Measurements from ENCODE around the gene ACAP2.
"Not testable (repeated sequence)": the region's sequence is repeated elsewhere in the genome, so short reads cannot be mapped to it uniquely, and the experiment has no call there.

ACAP2 gene

DNA sequence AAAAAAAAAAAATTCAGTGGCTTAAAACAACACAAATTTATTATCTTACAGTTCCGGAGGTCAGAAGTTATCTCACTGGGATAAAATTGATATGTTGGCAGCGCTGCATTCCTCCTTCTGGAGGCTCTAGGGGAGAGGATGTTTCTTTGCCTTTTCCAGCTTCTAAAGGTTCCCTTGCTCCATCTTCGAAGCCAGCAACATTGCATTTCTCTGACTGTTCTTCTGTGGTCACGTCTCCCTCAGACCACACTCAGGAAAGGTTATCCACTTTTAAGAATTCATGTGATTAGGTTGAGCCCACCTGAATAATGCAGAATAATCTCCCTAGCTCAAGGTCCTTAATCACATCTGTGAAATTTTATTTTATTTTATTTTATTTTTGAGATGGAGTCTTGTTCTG, 23.4 kb upstream of the ACAP2 start:
- no peak overlapping the region for H3K4me3 ChIP-seq (ENCODE audit: control insufficient read depth, low read depth, low read length)
- TF ChIP-seq CTCF (conservative IDR thresholded peaks at IDR 0.05; ENCODE audit: control insufficient read depth, insufficient read depth, low read depth, low read length): no peak
- no peak for DNase-seq (ENCODE audit: low read depth)

DNA sequence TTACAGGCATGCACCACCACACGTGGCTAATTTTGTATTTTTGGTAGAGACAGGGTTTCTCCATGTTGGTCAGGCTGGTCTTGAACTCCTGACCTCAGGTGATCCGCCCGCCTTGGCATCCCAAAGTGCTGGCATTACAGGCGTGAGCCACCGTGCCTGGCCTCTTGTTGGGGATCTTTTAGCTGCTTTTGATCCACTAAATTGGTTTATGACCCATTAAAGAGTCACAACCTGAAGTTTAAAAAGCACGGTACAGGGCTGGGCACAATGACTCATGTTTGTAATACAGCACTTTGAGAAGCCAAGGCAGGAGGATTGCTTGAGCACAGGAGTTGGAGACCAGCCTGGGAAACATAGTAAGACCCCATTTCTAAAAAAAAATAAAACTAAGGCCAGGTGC, 20.1 kb upstream of the ACAP2 start:
- DNase-seq (ENCODE audit: low read depth); H3K4me3 ChIP-seq (ENCODE audit: control insufficient read depth, low read depth, low read length): not testable (repeated sequence)

DNA sequence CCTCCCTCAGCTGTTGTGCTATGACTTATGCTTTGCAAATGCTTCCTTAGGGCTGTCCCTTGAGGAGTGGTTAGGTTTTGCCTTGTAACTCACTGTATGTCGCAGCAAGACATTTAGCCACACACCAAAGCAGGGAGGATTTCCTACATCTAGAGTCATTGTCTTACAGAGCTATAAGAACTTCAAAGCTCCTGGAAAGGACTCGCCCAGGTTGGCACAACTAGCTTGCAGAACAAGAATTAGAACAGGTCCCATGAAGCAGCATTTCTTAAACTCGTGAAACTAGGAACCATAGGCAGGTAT, 19.4 kb upstream of the ACAP2 start:
- H3K4me3 ChIP-seq (ENCODE audit: control insufficient read depth, low read depth, low read length): no peak overlapping the region
- TF ChIP-seq CTCF (conservative IDR thresholded peaks at IDR 0.05; ENCODE audit: control insufficient read depth, insufficient read depth, low read depth, low read length): no peak
- no peak for DNase-seq (ENCODE audit: low read depth)

- no peak for DNase-seq (ENCODE audit: low read depth)
- no peak for TF ChIP-seq CTCF (conservative IDR thresholded peaks at IDR 0.05; ENCODE audit: control insufficient read depth, insufficient read depth, low read depth, low read length)
- H3K4me3 ChIP-seq (ENCODE audit: control insufficient read depth, low read depth, low read length): no peak overlapping the region
Measured at GRCh38 chr3:195461594-195462307, 18.9 kb upstream of the ACAP2 start.

GRCh38 chr3:195460091-195460713, 17.4 kb upstream of the ACAP2 start:
- no peak overlapping the region for H3K4me3 ChIP-seq (ENCODE audit: control insufficient read depth, low read depth, low read length)
- no peak for TF ChIP-seq CTCF (conservative IDR thresholded peaks at IDR 0.05; ENCODE audit: control insufficient read depth, insufficient read depth, low read depth, low read length)
- no peak for DNase-seq (ENCODE audit: low read depth)

GRCh38 chr3:195458316-195458717, 15.5 kb upstream of the ACAP2 start:
- TF ChIP-seq CTCF (conservative IDR thresholded peaks at IDR 0.05; ENCODE audit: control insufficient read depth, insufficient read depth, low read depth, low read length): no peak
- no peak overlapping the region for H3K4me3 ChIP-seq (ENCODE audit: control insufficient read depth, low read depth, low read length)
- DNase-seq (ENCODE audit: low read depth): no peak

GRCh38 chr3:195455789-195456188, 13.0 kb upstream of the ACAP2 start:
- DNase-seq (ENCODE audit: low read depth): no peak
- no peak overlapping the region for H3K4me3 ChIP-seq (ENCODE audit: control insufficient read depth, low read depth, low read length)
- TF ChIP-seq CTCF (conservative IDR thresholded peaks at IDR 0.05; ENCODE audit: control insufficient read depth, insufficient read depth, low read depth, low read length): no peak

Measured in fibroblast of mammary gland (primary cell).